Stomach (tissue), 4 donors: ENCODE measurements around the gene PCNX3.

Source experiments
- POLR2A ChIP-seq, 4 donors: fragments of 450-650 bp; IDR thresholded peaks; one replicate each; pipeline ENCODE4 v1.6.1; 2016; ENCODE audit warnings: antibody characterized with exemption in 4 of 4, control low read depth in 2 of 4, mild to moderate bottlenecking in 1 of 4, moderate library complexity in 1 of 4
- TF ChIP-seq, protein P1 (sequence below), 7 experiments: fragments of 450-650 bp in 4 of 7; fragments of 200-600 bp in 3 of 7; sonication (generic) in 3 of 7; IDR thresholded peaks; one replicate each; pipeline ENCODE4 v1.5.1; 2016 to 2019; ENCODE audit warnings: antibody characterized with exemption in 7 of 7, control low read depth in 2 of 7, mild to moderate bottlenecking in 1 of 7

DNA sequence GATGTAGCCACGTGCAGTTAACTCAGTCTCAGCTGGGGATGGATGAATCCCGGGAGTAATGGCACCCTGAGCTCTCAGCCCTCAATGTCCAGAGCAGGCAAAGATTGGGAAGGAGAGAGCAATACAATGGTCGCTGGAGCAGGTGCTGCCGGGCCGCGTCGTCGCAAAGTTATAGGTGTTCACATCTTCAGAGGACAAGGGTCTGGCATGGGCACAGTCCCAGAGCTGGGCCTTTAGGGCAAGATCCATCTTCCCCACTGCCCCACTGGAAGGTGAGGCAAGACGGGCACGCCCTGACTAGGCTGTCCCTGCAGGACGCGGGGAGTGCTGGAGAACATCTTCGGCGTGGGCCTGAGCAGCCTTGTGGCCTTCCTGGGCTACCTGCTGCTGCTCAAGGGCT, 7.6 kb downstream of the PCNX3 start:
- TF ChIP-seq, protein P1, sequence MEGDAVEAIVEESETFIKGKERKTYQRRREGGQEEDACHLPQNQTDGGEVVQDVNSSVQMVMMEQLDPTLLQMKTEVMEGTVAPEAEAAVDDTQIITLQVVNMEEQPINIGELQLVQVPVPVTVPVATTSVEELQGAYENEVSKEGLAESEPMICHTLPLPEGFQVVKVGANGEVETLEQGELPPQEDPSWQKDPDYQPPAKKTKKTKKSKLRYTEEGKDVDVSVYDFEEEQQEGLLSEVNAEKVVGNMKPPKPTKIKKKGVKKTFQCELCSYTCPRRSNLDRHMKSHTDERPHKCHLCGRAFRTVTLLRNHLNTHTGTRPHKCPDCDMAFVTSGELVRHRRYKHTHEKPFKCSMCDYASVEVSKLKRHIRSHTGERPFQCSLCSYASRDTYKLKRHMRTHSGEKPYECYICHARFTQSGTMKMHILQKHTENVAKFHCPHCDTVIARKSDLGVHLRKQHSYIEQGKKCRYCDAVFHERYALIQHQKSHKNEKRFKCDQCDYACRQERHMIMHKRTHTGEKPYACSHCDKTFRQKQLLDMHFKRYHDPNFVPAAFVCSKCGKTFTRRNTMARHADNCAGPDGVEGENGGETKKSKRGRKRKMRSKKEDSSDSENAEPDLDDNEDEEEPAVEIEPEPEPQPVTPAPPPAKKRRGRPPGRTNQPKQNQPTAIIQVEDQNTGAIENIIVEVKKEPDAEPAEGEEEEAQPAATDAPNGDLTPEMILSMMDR (IDR thresholded peaks at IDR 0.05) = no peak
- no peak for TF ChIP-seq POLR2A (IDR thresholded peaks at IDR 0.05)
